KMS-11 (cell line): ENCODE results near the gene ZSWIM9.

ENCODE experiments used
- H2AFZ ChIP-seq: fragments of 200-600 bp; sonication (generic); 2 replicates; pipeline ENCODE4 v1.6.1; 2016; ENCODE audit warnings: antibody characterized with exemption, mixed run types, low read depth
- H3K27ac ChIP-seq: fragments of 200-600 bp; sonication (generic); 2 replicates; pipeline ENCODE4 v1.6.1; 2016; ENCODE audit warnings: mild to moderate bottlenecking, mixed run types
- H3K27me3 ChIP-seq: fragments of 200-600 bp; sonication (generic); 2 replicates; pipeline ENCODE4 v1.6.1; 2017; ENCODE audit warnings: mild to moderate bottlenecking, low read depth, mixed run types, moderate library complexity; ENCODE audit not compliant: insufficient read depth
- H3K36me3 ChIP-seq: fragments of 200-600 bp; sonication (generic); 2 replicates; pipeline ENCODE4 v1.6.1; 2017; ENCODE audit warnings: mild to moderate bottlenecking, mixed run types; ENCODE audit not compliant: insufficient read depth
- H3K4me1 ChIP-seq: fragments of 200-600 bp; sonication (generic); 2 replicates; pipeline ENCODE4 v1.6.1; 2016; ENCODE audit warnings: mild to moderate bottlenecking, low read depth, mixed run types; ENCODE audit not compliant: poor library complexity, severe bottlenecking
- H3K4me2 ChIP-seq: fragments of 200-600 bp; sonication (generic); 2 replicates; pipeline ENCODE4 v1.7.0; 2016; ENCODE audit warnings: mild to moderate bottlenecking, mixed run types
- H3K4me3 ChIP-seq: fragments of 200-600 bp; sonication (generic); IDR thresholded peaks from 2 replicates; pipeline ENCODE4 v1.6.1; 2017; ENCODE audit warnings: low read depth, low read length, mixed read lengths; ENCODE audit not compliant: insufficient read depth
- H3K79me2 ChIP-seq: fragments of 200-600 bp; sonication (generic); 2 replicates; pipeline ENCODE4 v1.6.1; 2016; ENCODE audit warnings: low read depth, mixed run types; ENCODE audit not compliant: insufficient read depth
- H3K9ac ChIP-seq: fragments of 200-600 bp; sonication (generic); 2 replicates; pipeline ENCODE4 v1.6.1; 2016; ENCODE audit warnings: mild to moderate bottlenecking, mixed run types
- H4K20me1 ChIP-seq: fragments of 200-600 bp; sonication (generic); 2 replicates; pipeline ENCODE4 v1.6.1; 2016; ENCODE audit warnings: mild to moderate bottlenecking, mixed run types; ENCODE audit not compliant: insufficient read depth
- CTCF ChIP-seq: fragments of 200-600 bp; sonication (generic); conservative IDR thresholded peaks from 2 replicates; pipeline ENCODE4 v1.6.1; 2017; ENCODE audit warnings: low read depth, mild to moderate bottlenecking, antibody characterized with exemption, low read length, moderate library complexity, mixed read lengths

ZSWIM9 gene

GRCh38 chr19:48244281-48244680 lies 73.8 kb downstream of the ZSWIM9 start:
- no peaks in the 10 kb centered on the region for H3K79me2 ChIP-seq
- H3K36me3 ChIP-seq: no peaks in the 10 kb centered on the region
- no peak for TF ChIP-seq CTCF
- no peak overlapping the region for H3K27ac ChIP-seq
- H3K4me2 ChIP-seq: no peak overlapping the region
- no peak overlapping the region for H2AFZ ChIP-seq
- H4K20me1 ChIP-seq: no peaks in the 10 kb centered on the region
- H3K4me3 ChIP-seq: no peak overlapping the region
- H3K4me1 ChIP-seq: no peaks in the 10 kb centered on the region
- H3K9ac ChIP-seq: no peak overlapping the region
- no peaks in the 10 kb centered on the region for H3K27me3 ChIP-seq

GRCh38 chr19:48246101-48246500 lies 75.6 kb downstream of the ZSWIM9 start:
- Histone ChIP-seq H3K4me1 (no peaks in the 10 kb centered on the region), H3K27ac (no peak overlapping the region), H3K9ac (no peak overlapping the region), H3K79me2 (no peaks in the 10 kb centered on the region), H2AFZ (no peak overlapping the region), H3K4me3 (no peak overlapping the region), H4K20me1 (no peaks in the 10 kb centered on the region), H3K36me3 (no peaks in the 10 kb centered on the region), H3K4me2 (no peak overlapping the region), H3K27me3 (no peaks in the 10 kb centered on the region)
- TF ChIP-seq CTCF: no peak

- Histone ChIP-seq H3K9ac (no peak overlapping the region), H2AFZ (no peak overlapping the region), H4K20me1 (no peaks in the 10 kb centered on the region), H3K79me2 (no peaks in the 10 kb centered on the region), H3K4me3 (no peak overlapping the region), H3K4me2 (no peak overlapping the region), H3K27ac (no peak overlapping the region), H3K27me3 (no peaks in the 10 kb centered on the region), H3K4me1 (no peaks in the 10 kb centered on the region), H3K36me3 (no peaks in the 10 kb centered on the region)
- no peak for TF ChIP-seq CTCF
Measured at GRCh38 chr19:48247212-48247611, 76.7 kb downstream of the ZSWIM9 start.
